Measurements from ENCODE around the gene NACC2. TPM values are rescaled to one million over a fixed set of nuclear protein-coding genes. Genes with fewer than 3 reads are reported as not detected.

NACC2 gene
- total RNA-seq, 1 donor from 2014 or later: 3.6 TPM

- Mint-ChIP-seq H3K27ac (peak overlapping the region; percentile 70), H3K4me3 (peak overlapping the region; percentile 63), H3K27me3 (peaks cover 5% of the 10 kb centered on the region), H3K9me3 (no peaks in the 10 kb centered on the region), H3K4me1 (peaks cover 30% of the 10 kb centered on the region), H3K36me3 (ENCODE audit: low read depth) (no peaks in the 10 kb centered on the region)
- DNase-seq: peak; percentile 65
- intact Hi-C loops (cut with micrococcal nuclease): loop anchor here (1.0 to 10.0 kb wide), 4 partner anchors 35 to 283 kb away; partner anchors contain the start of genes CAMSAP1, QSOX2 and TMEM250
Observed at GRCh38 chr9:135961811-135962695, 133.0 kb downstream of the NACC2 start.

GRCh38 chr9:135961277-135961715 lies 133.8 kb downstream of the NACC2 start, which contains the start of gene UBAC1:
TSS of gene UBAC1 (minus strand) at chr9:135961373. CDS start at chr9:135961162, 211 bp downstream.
- H3K36me3 Mint-ChIP-seq (ENCODE audit: low read depth): peaks cover 2% of the 10 kb centered on the region
- H3K4me3 Mint-ChIP-seq: peak within 1 kb of the TSS; percentile 93
- peaks cover 32% of the 10 kb centered on the region for H3K4me1 Mint-ChIP-seq
- H3K27me3 Mint-ChIP-seq: peaks cover 5% of the 10 kb centered on the region
- peak within 1 kb of the TSS; percentile 85 for H3K27ac Mint-ChIP-seq
- DNase-seq: peak; percentile 99
- H3K9me3 Mint-ChIP-seq: no peaks in the 10 kb centered on the region
- intact Hi-C loops (cut with micrococcal nuclease): loop anchor here (1.0 to 10.0 kb wide), 4 partner anchors 34 to 284 kb away; partner anchors contain the start of genes CAMSAP1, QSOX2 and TMEM250

GRCh38 chr9:135960411-135961276 lies 134.4 kb downstream of the NACC2 start:
- Mint-ChIP-seq H3K4me3 (peak overlapping the region; percentile 93), H3K36me3 (ENCODE audit: low read depth) (peaks cover 4% of the 10 kb centered on the region), H3K27me3 (peaks cover 5% of the 10 kb centered on the region), H3K27ac (peak overlapping the region; percentile 85), H3K4me1 (peaks cover 34% of the 10 kb centered on the region), H3K9me3 (no peaks in the 10 kb centered on the region)
- peak; percentile 69 for DNase-seq
- intact Hi-C loops (cut with micrococcal nuclease): loop anchor here (1.0 to 10.0 kb wide), 4 partner anchors 33 to 284 kb away; partner anchors contain the start of genes CAMSAP1, QSOX2 and TMEM250

GRCh38 chr9:135959814-135960213 lies 135.3 kb downstream of the NACC2 start:
- no peaks in the 10 kb centered on the region for H3K9me3 Mint-ChIP-seq
- peak overlapping the region; percentile 66 for H3K27ac Mint-ChIP-seq
- intact Hi-C loops (cut with micrococcal nuclease): loop anchor here (2.0 to 10.0 kb wide), 3 partner anchors 53 to 285 kb away; partner anchors contain the start of genes CAMSAP1, QSOX2 and TMEM250
- peaks cover 34% of the 10 kb centered on the region for H3K4me1 Mint-ChIP-seq
- peaks cover 5% of the 10 kb centered on the region for H3K27me3 Mint-ChIP-seq
- peak overlapping the region; percentile 93 for H3K4me3 Mint-ChIP-seq
- DNase-seq: no peak
- H3K36me3 Mint-ChIP-seq (ENCODE audit: low read depth): peaks cover 7% of the 10 kb centered on the region

GRCh38 chr9:135958485-135958884 lies 136.6 kb downstream of the NACC2 start:
- Mint-ChIP-seq H3K4me1 (peaks cover 34% of the 10 kb centered on the region), H3K27me3 (peaks cover 5% of the 10 kb centered on the region), H3K4me3 (no peak overlapping the region), H3K36me3 (ENCODE audit: low read depth) (peaks cover 15% of the 10 kb centered on the region), H3K27ac (no peak overlapping the region), H3K9me3 (no peaks in the 10 kb centered on the region)
- intact Hi-C loops (cut with micrococcal nuclease): no loop called here
- DNase-seq: no peak

GRCh38 chr9:135957431-135957830 lies 137.7 kb downstream of the NACC2 start:
- Mint-ChIP-seq H3K27ac (no peak overlapping the region), H3K4me1 (peaks cover 28% of the 10 kb centered on the region), H3K4me3 (no peak overlapping the region), H3K36me3 (ENCODE audit: low read depth) (peaks cover 20% of the 10 kb centered on the region), H3K9me3 (no peaks in the 10 kb centered on the region), H3K27me3 (peaks cover under 1% of the 10 kb centered on the region)
- no peak for DNase-seq
- intact Hi-C loops (cut with micrococcal nuclease): no loop called here

GRCh38 chr9:135956802-135957174 lies 138.3 kb downstream of the NACC2 start:
- Mint-ChIP-seq H3K27ac (no peak overlapping the region), H3K4me1 (peaks cover 22% of the 10 kb centered on the region), H3K27me3 (no peaks in the 10 kb centered on the region), H3K4me3 (no peak overlapping the region), H3K36me3 (ENCODE audit: low read depth) (peaks cover 26% of the 10 kb centered on the region), H3K9me3 (no peaks in the 10 kb centered on the region)
- intact Hi-C loops (cut with micrococcal nuclease): loop anchor here (1.0 kb wide), 1 partner anchor 57 kb away; no protein-coding TSS in a partner anchor
- DNase-seq: no peak

Other genes with a start within 250 kb of the NACC2 start
- gene CAMSAP1, start 187.7 kb downstream of the NACC2 start, total RNA-seq: 45.2 and 49.9 TPM in 2 replicates
- 43.2 and 47.7 TPM in 2 replicates for gene UBAC1, start 133.9 kb downstream of the NACC2 start, total RNA-seq
- gene TMEM250, start 23.6 kb upstream of the NACC2 start, total RNA-seq: 49.8 and 52.7 TPM in 2 replicates
- gene LHX3, start 109.8 kb upstream of the NACC2 start, total RNA-seq: not detected in 2 replicates
- 26.4 and 28.0 TPM in 2 replicates for gene QSOX2, start 150.5 kb upstream of the NACC2 start, total RNA-seq
- gene CCDC187, start 208.8 kb upstream of the NACC2 start, total RNA-seq: not detected in 2 replicates
- 19.2 and 20.5 TPM in 2 replicates for gene GPSM1, start 232.2 kb upstream of the NACC2 start, total RNA-seq